A549 (cell line): ENCODE data around the gene SNAPIN. TPM values are rescaled to one million over a fixed set of nuclear protein-coding genes. Genes with fewer than 3 reads are reported as not detected.

ENCODE experiments used
- ATAC-seq, 2 experiments: fragments of 200-7000 bp in 1 of 2; fragments of >200 bp in 1 of 2; cut with Nextera tagmentation in 1 of 2; cut with Tn5 transposase in 1 of 2; 3 replicates each; pipeline versions ENCODE4 v1.8.0 to v1.9.1; 2018 to 2020; ENCODE audit warnings: mild to moderate bottlenecking in 1 of 2, moderate library complexity in 1 of 2
- CTCF ChIA-PET: fragments of 300-600 bp; sonication (Branson Sonifier 250); formaldehyde crosslinking; extraction: SDS; loops from one replicate; lab custom pipeline; 2021; ENCODE audit warnings: antibody characterized with exemption, inconsistent platforms; lab: Yijun Ruan, JAX
- POLR2A ChIA-PET: fragments of 350-600 bp; formaldehyde crosslinking; extraction: SDS; loops from one replicate; lab custom pipeline; 2021; ENCODE audit warnings: antibody characterized with exemption, inconsistent platforms; lab: Yijun Ruan, JAX
- DNase-seq, 2 experiments: peaks; one replicate each; pipeline versions ENCODE4 v3.0.0 to v3.0.0-alpha.2; 2011 to 2016; ENCODE audit warnings: low read depth in 1 of 2, low spot score in 1 of 2
- FAIRE-seq: peaks from 2 replicates; lab custom pipeline; 2011; peaks lifted over from hg19 to GRCh38; lab: Jason Lieb, UNC
- H3K27ac ChIP-seq, 2 experiments: fragments of >200 bp; sonication (Bioruptor Twin); formaldehyde crosslinking; 3 replicates each; pipeline ENCODE4 v1.5.1; 2016 to 2017
- H3K4me1 ChIP-seq: fragments of >200 bp; sonication (Bioruptor Twin); formaldehyde crosslinking; 3 replicates; pipeline ENCODE4 v1.6.1; 2016
- H3K4me2 ChIP-seq: fragments of >200 bp; sonication (Bioruptor Twin); formaldehyde crosslinking; 3 replicates; pipeline ENCODE4 v1.6.1; 2016
- H3K4me3 ChIP-seq: fragments of >200 bp; sonication (Bioruptor Twin); formaldehyde crosslinking; 3 replicates; pipeline ENCODE4 v1.5.1; 2016
- H3K9me3 ChIP-seq: fragments of >200 bp; sonication (Bioruptor Twin); formaldehyde crosslinking; 3 replicates; pipeline ENCODE4 v1.6.1; 2016
- BHLHE40 ChIP-seq: IDR thresholded peaks from 2 replicates; pipeline ENCODE4 v1.6.1; 2012; ENCODE audit warnings: low read depth, low read length, inconsistent platforms
- FOXS1 ChIP-seq: fragments of 250-450 bp; sonication (Bioruptor Pico); IDR thresholded peaks from 2 replicates; pipeline ENCODE4 v1.5.0; 2020; ENCODE audit warnings: mild to moderate bottlenecking, moderate library complexity
- JUN ChIP-seq, 2 experiments: fragments of >200 bp; sonication (Bioruptor Twin); formaldehyde crosslinking; IDR thresholded peaks; 2 replicates in 1 of 2; 3 replicates in 1 of 2; pipeline ENCODE4 v1.6.1; 2016 to 2017
- ZFP36 ChIP-seq: fragments of 450-650 bp; IDR thresholded peaks from 2 replicates; pipeline ENCODE4 v1.6.1; 2014; ENCODE audit warnings: borderline replicate concordance; ENCODE audit not compliant: partially characterized antibody
- WGBS: methylation state at CpG from one replicate; pipeline ENCODE4 v1.1.6; 2017; ENCODE audit errors: missing lambda C conversion rate; 5-methylcytosine and 5-hydroxymethylcytosine counted together
- polyA plus RNA-seq, 4 experiments: library from polyadenylated mRNA; depleted of rRNA in 3 of 4; stranded (reverse); fragments of >200 nt; fragmentation: RNase III in 1 of 4; extraction: RNeasy Plus Mini Kit Qiagen cat#74134 plus additional on column Dnase treatment in 1 of 4; gene quantifications; 2 replicates in 3 of 4; 3 replicates in 1 of 4; pipeline ENCODE4 v1.2.3, GENCODE V29; 2011 to 2017
- TF ChIP-seq, protein P1 (sequence below): fragments of >200 bp; sonication (Bioruptor Twin); formaldehyde crosslinking; IDR thresholded peaks from 3 replicates; pipeline ENCODE4 v1.6.1; 2016
- TF ChIP-seq, protein P2 (sequence below): IDR thresholded peaks from 2 replicates; pipeline ENCODE4 v1.6.1; 2012; ENCODE audit warnings: low read depth, borderline replicate concordance
- TF ChIP-seq, protein P3 (sequence below): fragments of 200-600 bp; sonication (generic); IDR thresholded peaks from 2 replicates; pipeline ENCODE4 v1.6.1; 2016; ENCODE audit warnings: antibody characterized with exemption, mild to moderate bottlenecking, moderate library complexity
- TF ChIP-seq, protein P4 (sequence below): fragments of 250-450 bp; sonication (Bioruptor Pico); IDR thresholded peaks from 2 replicates; pipeline ENCODE4 v1.5.0; 2020; ENCODE audit warnings: low read depth, mild to moderate bottlenecking, moderate library complexity
- TF ChIP-seq, protein P5 (sequence below): fragments of >200 bp; sonication (Bioruptor Twin); formaldehyde crosslinking; IDR thresholded peaks from 3 replicates; pipeline ENCODE4 v1.5.1; 2016
- TF ChIP-seq, protein P6 (sequence below): IDR thresholded peaks from 2 replicates; pipeline ENCODE4 v1.6.1; 2012
- TF ChIP-seq, protein P7 (sequence below): fragments of 150-350 bp; IDR thresholded peaks from 2 replicates; pipeline ENCODE4 v1.6.1; 2014; ENCODE audit warnings: low read depth, mild to moderate bottlenecking, low read length

Gene SNAPIN
- polyA plus RNA-seq, 2 of the 4 experiments (the other 2 are of a cell fraction), result 52.6 to 71.4 TPM

DNA sequence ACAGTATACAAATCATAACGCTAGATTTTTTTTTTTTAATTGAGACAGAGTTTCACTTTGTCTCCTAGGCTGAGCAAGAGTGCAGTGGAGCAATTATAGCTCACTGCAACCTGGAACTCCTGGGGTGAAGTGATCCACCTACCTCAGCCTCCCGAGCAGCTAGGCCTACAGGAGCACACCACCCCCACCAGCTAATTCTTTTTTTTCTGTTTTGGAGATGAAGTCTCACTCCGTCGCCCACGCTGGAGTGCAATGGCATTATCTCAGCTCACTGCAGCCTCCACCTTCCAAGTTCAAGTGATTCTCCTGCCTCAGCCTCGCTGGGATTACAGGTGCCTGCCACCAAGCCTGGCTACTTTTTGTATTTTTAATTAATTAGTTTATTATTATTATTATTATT, 41.3 kb downstream of the SNAPIN start:
- H3K4me3 ChIP-seq, result no peak overlapping the region
- ChIA-PET CTCF (interaction anchor here (1.4 to 6.1 kb wide), 4 partner anchors 18 to 73 kb away, joined by 4 to 34 read pairs (median 6); partner anchors contain the start of gene NPR1), POLR2A (no interaction called here)
- FAIRE-seq (no peak), ATAC-seq (no peak), DNase-seq (no peak)
- H3K4me2 ChIP-seq, result no peak overlapping the region; the same call in 2 of the 3 replicates
- peak overlapping the region in 1 of 2 experiments; percentile 51; a peak in 3 of 6 replicates for H3K27ac ChIP-seq
- no peaks in the 10 kb centered on the region for H3K9me3 ChIP-seq
- TF ChIP-seq, protein P1, sequence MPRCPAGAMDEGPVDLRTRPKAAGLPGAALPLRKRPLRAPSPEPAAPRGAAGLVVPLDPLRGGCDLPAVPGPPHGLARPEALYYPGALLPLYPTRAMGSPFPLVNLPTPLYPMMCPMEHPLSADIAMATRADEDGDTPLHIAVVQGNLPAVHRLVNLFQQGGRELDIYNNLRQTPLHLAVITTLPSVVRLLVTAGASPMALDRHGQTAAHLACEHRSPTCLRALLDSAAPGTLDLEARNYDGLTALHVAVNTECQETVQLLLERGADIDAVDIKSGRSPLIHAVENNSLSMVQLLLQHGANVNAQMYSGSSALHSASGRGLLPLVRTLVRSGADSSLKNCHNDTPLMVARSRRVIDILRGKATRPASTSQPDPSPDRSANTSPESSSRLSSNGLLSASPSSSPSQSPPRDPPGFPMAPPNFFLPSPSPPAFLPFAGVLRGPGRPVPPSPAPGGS, result no peak
- TF ChIP-seq, protein P2, sequence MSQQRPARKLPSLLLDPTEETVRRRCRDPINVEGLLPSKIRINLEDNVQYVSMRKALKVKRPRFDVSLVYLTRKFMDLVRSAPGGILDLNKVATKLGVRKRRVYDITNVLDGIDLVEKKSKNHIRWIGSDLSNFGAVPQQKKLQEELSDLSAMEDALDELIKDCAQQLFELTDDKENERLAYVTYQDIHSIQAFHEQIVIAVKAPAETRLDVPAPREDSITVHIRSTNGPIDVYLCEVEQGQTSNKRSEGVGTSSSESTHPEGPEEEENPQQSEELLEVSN, result no peak
- TF ChIP-seq JUN (IDR thresholded peaks at IDR 0.05), result no peak
- H3K4me1 ChIP-seq, result peaks cover 31% of the 10 kb centered on the region
- 85% methylated on average over 6 of the region's 6 CpGs for WGBS

DNA sequence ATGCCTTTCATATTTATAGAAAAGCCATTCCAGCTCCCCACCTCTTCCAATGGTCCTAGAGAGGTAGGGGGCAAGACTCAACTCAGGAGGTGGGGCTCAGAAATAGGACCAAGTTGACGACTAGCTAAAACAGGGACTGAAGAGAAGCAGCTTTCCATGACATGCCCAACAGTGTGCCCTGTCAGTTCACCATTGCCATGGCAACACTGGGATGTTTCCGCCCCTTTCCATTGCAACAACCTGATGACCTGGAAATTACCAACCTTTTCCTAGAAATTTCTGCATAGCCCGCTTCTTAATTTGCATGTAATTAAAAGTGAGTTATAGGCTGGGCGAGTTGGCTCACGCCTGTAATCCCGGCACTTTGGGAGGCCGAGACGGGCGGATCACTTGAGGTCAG, 47.0 kb downstream of the SNAPIN start:
- FAIRE-seq (no peak), ATAC-seq (no peak), DNase-seq (no peak)
- WGBS, result 93% methylated on average over 9 of the region's 9 CpGs
- TF ChIP-seq ZFP36 (no peak), BHLHE40 (no peak), FOXS1 (CRISPR knock-in tag) (no peak)
- TF ChIP-seq, protein P3, sequence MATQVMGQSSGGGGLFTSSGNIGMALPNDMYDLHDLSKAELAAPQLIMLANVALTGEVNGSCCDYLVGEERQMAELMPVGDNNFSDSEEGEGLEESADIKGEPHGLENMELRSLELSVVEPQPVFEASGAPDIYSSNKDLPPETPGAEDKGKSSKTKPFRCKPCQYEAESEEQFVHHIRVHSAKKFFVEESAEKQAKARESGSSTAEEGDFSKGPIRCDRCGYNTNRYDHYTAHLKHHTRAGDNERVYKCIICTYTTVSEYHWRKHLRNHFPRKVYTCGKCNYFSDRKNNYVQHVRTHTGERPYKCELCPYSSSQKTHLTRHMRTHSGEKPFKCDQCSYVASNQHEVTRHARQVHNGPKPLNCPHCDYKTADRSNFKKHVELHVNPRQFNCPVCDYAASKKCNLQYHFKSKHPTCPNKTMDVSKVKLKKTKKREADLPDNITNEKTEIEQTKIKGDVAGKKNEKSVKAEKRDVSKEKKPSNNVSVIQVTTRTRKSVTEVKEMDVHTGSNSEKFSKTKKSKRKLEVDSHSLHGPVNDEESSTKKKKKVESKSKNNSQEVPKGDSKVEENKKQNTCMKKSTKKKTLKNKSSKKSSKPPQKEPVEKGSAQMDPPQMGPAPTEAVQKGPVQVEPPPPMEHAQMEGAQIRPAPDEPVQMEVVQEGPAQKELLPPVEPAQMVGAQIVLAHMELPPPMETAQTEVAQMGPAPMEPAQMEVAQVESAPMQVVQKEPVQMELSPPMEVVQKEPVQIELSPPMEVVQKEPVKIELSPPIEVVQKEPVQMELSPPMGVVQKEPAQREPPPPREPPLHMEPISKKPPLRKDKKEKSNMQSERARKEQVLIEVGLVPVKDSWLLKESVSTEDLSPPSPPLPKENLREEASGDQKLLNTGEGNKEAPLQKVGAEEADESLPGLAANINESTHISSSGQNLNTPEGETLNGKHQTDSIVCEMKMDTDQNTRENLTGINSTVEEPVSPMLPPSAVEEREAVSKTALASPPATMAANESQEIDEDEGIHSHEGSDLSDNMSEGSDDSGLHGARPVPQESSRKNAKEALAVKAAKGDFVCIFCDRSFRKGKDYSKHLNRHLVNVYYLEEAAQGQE, result no peak
- TF ChIP-seq, protein P4, sequence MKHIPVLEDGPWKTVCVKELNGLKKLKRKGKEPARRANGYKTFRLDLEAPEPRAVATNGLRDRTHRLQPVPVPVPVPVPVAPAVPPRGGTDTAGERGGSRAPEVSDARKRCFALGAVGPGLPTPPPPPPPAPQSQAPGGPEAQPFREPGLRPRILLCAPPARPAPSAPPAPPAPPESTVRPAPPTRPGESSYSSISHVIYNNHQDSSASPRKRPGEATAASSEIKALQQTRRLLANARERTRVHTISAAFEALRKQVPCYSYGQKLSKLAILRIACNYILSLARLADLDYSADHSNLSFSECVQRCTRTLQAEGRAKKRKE (CRISPR knock-in tag), result no peak
- TF ChIP-seq, protein P5, sequence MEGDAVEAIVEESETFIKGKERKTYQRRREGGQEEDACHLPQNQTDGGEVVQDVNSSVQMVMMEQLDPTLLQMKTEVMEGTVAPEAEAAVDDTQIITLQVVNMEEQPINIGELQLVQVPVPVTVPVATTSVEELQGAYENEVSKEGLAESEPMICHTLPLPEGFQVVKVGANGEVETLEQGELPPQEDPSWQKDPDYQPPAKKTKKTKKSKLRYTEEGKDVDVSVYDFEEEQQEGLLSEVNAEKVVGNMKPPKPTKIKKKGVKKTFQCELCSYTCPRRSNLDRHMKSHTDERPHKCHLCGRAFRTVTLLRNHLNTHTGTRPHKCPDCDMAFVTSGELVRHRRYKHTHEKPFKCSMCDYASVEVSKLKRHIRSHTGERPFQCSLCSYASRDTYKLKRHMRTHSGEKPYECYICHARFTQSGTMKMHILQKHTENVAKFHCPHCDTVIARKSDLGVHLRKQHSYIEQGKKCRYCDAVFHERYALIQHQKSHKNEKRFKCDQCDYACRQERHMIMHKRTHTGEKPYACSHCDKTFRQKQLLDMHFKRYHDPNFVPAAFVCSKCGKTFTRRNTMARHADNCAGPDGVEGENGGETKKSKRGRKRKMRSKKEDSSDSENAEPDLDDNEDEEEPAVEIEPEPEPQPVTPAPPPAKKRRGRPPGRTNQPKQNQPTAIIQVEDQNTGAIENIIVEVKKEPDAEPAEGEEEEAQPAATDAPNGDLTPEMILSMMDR, result no peak
- TF ChIP-seq, protein P6, sequence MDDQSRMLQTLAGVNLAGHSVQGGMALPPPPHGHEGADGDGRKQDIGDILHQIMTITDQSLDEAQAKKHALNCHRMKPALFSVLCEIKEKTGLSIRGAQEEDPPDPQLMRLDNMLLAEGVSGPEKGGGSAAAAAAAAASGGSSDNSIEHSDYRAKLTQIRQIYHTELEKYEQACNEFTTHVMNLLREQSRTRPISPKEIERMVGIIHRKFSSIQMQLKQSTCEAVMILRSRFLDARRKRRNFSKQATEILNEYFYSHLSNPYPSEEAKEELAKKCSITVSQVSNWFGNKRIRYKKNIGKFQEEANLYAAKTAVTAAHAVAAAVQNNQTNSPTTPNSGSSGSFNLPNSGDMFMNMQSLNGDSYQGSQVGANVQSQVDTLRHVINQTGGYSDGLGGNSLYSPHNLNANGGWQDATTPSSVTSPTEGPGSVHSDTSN, result no peak
- TF ChIP-seq, protein P7, sequence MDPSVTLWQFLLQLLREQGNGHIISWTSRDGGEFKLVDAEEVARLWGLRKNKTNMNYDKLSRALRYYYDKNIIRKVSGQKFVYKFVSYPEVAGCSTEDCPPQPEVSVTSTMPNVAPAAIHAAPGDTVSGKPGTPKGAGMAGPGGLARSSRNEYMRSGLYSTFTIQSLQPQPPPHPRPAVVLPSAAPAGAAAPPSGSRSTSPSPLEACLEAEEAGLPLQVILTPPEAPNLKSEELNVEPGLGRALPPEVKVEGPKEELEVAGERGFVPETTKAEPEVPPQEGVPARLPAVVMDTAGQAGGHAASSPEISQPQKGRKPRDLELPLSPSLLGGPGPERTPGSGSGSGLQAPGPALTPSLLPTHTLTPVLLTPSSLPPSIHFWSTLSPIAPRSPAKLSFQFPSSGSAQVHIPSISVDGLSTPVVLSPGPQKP, result no peak
- Histone ChIP-seq H3K27ac (no peak overlapping the region), H3K4me1 (peaks cover 10% of the 10 kb centered on the region; the same call in 2 of the 3 replicates), H3K9me3 (no peaks in the 10 kb centered on the region), H3K4me2 (no peak overlapping the region), H3K4me3 (no peak overlapping the region)
- POLR2A ChIA-PET, result no interaction called here
- CTCF ChIA-PET, result interaction anchor here (1.0 to 2.1 kb wide), 5 partner anchors 12 to 133 kb away, joined by 3 to 7 read pairs (median 4); no protein-coding TSS in a partner anchor
